Hematopoietic multipotent progenitor cell treated with erythropoietin and hydrocortisone succinate and interleukin-3 and kit ligand, for 15 days (in vitro differentiated cells): ENCODE data around the gene COLQ.
"Not testable (repeated sequence)": the region's sequence is repeated elsewhere in the genome, so short reads cannot be mapped to it uniquely, and the experiment has no call there.

ENCODE experiments used
- DNase-seq: peaks from one replicate; pipeline ENCODE4 v3.0.0-alpha.2; 2015; ENCODE audit warnings: low spot score

The COLQ gene

DNA sequence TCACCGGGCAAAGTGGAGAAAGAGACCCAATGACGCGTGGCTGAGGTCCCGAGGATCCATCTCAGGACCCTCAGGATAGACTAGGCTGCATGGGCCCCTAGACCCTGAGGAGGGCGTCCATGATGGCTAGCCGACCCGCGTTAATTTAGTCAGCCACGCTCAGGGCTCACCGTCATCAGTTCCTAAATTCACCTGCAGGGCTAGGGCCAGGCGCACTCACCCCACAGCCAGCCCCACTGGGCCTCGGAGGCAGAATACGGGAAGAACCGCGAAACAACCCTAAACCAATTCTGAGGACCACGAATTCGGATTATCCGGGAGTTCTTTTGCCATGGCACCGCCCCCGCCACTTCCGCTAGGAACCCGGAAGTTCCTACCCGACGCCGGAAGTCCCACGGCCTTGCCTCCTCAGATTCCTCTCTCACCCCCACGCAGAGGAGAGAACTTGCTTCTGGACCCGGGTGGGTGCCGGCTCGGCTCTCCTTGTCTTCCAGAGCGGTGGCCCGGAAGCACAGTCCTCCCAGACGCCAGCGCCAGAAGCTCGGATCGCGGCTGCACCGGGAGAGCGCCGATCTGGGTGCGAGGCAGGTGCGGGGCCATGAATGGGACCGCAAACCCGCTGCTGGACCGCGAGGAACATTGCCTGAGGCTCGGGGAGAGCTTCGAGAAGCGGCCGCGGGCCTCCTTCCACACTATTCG lies 94.2 kb downstream of the COLQ start, which contains the start of the genes EAF1 and METTL6:
TSS of gene EAF1 (plus strand) at position 417 of the 699 bp plus-strand sequence. CDS start at position 599, 182 bp downstream.
TSS of gene METTL6 (minus strand) at position 363 of the 699 bp plus-strand sequence. CDS start 1,033 bp downstream, outside the sequence.
- peak; percentile 80 for DNase-seq

DNA sequence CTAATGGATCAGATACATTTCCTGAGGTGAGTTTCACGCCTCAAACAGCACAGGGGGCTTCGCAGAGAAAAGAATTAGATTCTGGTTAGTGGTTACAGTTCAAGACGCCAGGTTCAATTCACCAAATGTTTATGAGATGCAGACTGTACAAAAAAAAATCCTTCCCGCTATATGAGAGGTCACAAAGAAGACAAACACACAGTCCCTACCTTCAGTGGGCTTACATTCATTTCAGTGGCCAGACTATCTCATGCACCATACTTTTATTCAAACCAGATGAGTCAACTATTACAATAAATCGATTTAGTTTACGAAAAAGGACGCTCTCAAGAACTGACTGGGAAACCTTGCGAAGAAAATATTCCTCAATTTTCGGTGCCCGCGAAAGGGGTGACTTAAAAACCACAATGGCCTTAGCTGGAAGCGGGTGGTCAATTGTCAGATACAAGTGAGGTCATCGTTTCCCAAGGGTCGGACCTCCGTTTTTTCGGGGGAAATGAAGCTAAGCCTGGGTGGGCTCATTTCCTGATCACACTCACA lies 94.9 kb downstream of the COLQ start:
- no peak for DNase-seq

- no peak for DNase-seq
Observed at GRCh38 chr3:15420871-15421270, 100.6 kb downstream of the COLQ start.

DNA sequence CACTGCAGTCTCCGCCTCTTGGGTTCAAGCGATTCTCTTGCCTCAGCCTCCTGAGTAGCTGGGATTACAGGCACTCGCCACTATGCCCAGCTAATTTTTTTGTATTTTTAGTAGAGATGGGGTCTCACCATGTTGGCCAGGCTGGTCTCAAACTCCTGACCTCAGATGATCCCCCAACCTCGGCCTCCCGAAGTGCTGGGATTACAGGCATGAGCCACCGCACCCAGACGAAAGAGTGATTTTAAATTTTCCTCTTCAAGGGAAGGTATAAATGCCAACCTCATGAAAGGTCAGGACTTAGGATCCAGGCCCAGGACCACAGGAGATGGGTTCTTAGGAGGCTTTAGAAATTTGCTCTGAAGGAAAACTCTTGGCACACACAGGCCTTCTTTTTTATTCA lies 110.5 kb downstream of the COLQ start:
- not testable (repeated sequence) for DNase-seq

DNA sequence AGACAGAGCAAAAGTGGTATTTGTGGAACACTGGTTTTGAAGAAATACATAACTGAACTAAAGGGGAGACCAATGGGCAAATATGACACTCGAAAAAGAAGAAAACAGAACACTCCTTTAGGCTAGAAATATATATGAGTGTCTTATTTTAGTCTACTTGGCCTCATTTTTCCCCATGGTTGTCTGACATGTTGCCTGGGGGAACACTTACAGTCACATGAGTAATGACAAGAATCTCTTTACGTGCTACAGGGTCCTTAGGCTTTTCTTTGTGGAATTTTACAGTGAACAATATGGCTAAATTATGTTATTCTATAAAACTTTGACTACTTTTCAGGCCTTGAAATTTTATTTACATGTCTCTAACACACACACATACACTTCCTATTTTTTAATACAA lies 111.7 kb downstream of the COLQ start:
- no peak for DNase-seq

GRCh38 chr3:15409239-15409638 lies 112.3 kb downstream of the COLQ start:
- DNase-seq, result no peak

DNA sequence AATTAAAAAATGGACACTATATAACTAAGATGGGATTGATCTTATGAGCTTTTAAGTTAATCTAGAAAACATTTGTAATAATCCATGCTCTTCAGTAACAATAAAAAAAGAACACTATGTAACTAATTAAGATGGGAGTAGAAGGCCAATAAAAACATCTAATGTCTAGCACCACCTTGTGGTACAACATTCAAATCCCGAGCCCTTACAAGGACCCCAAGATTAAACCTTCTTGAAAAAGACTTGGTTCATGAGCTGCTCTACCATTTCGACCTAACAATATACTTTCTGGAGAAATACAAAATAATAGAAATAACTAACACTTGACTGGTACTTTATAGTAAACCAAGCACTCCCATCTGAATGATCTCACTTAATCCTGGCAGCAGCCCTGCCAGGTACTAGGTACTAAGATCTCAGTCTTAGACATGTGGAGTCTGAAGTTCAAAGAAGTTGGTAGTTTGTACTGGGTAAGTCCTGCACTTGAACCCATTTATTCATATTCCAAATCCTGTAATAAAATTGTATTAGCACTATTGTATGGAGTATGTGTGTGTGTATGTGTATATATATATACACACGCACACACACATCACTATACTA lies 116.0 kb downstream of the COLQ start:
- peak; percentile 53 for DNase-seq

DNA sequence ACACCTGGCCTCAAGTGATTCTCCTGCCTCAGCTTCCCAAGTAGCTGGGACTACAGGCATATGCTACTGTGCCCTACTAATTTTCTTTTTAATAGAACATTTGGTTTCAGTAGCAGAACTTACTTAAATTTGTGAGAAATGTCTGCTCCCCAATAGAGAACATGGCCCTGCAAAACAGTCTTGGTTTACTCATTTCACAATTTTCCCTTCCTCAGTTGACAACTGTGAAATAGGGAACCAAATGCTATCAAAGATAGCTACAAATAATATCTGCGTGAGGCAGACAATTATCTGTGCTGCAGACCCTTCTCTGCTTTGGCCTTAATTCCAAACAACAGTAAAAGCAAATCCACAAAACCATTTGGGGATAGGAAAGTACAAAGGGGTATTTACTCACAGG lies 116.7 kb downstream of the COLQ start:
- no peak for DNase-seq

- no peak for DNase-seq
Observed at GRCh38 chr3:15403965-15404364, 117.5 kb downstream of the COLQ start.

- DNase-seq, result no peak
Observed at GRCh38 chr3:15403495-15403894, 118.0 kb downstream of the COLQ start.

GRCh38 chr3:15401936-15402335 lies 119.6 kb downstream of the COLQ start:
- DNase-seq, result no peak
